AG10803 (cell line): ENCODE results near the gene PROC.

Experiments used
- DNase-seq: peaks from one replicate; pipeline ENCODE4 v3.0.0; 2010; ENCODE audit warnings: low read depth
- H3K4me3 ChIP-seq: 2 replicates; pipeline ENCODE4 v1.5.1; 2011; ENCODE audit warnings: mild to moderate bottlenecking, low read length, control low read depth
- TF ChIP-seq, protein P1 (sequence below): conservative IDR thresholded peaks from 2 replicates; pipeline ENCODE4 v1.5.1; 2011; ENCODE audit warnings: mild to moderate bottlenecking, low read length, control low read depth, inconsistent platforms

PROC gene

DNA sequence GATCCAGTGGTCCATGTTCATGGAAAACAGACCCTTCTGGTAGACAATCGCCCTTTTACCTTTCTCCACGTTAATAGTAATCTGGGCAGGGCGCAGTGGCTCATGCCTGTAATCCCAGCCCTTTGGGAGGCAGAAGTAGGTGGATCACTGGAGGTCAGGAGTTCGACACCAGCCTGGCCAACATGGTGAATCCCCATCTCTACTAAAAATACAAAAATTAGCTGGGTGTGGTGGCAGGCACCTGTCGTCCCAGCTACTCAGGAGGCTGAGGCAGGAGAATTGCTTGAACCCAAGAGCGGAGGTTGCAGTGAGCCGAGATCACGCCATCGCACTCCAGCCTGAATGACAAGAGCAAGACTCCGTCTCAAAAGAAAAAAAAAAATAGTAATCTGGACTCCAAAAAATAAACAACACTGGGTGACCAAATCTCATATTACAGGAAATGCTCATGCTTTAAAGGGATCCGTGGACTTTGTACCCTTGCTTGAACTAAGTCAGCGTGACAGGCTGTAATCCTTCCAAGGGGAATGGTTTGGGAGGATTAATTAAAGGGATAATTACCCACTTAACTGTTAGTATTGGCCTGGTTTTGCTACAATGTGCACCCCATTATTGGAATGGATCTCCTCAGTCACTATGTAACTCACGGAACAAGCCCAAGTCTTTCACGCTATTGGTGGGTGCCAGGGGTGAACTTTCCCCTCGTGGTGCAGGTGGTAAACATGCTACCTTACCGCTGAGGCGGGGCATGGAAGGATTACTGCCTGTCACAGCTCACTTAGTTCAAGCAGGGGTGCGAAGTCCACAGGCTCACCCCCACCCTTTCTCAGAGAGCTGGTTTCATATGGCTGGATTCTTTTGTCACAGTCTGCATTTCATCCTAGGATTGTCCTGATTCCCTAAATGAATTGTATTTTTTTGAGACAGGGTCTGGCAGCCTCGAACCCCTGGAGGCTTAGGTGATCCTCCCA, 36.7 kb downstream of the PROC start:
- no peak overlapping the region for H3K4me3 ChIP-seq
- TF ChIP-seq, protein P1, sequence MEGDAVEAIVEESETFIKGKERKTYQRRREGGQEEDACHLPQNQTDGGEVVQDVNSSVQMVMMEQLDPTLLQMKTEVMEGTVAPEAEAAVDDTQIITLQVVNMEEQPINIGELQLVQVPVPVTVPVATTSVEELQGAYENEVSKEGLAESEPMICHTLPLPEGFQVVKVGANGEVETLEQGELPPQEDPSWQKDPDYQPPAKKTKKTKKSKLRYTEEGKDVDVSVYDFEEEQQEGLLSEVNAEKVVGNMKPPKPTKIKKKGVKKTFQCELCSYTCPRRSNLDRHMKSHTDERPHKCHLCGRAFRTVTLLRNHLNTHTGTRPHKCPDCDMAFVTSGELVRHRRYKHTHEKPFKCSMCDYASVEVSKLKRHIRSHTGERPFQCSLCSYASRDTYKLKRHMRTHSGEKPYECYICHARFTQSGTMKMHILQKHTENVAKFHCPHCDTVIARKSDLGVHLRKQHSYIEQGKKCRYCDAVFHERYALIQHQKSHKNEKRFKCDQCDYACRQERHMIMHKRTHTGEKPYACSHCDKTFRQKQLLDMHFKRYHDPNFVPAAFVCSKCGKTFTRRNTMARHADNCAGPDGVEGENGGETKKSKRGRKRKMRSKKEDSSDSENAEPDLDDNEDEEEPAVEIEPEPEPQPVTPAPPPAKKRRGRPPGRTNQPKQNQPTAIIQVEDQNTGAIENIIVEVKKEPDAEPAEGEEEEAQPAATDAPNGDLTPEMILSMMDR = no peak
- DNase-seq = no peak

GRCh38 chr2:127455566-127456493, 37.6 kb downstream of the PROC start:
- TF ChIP-seq, protein P1 = no peak
- no peak overlapping the region for H3K4me3 ChIP-seq
- no peak for DNase-seq

DNA sequence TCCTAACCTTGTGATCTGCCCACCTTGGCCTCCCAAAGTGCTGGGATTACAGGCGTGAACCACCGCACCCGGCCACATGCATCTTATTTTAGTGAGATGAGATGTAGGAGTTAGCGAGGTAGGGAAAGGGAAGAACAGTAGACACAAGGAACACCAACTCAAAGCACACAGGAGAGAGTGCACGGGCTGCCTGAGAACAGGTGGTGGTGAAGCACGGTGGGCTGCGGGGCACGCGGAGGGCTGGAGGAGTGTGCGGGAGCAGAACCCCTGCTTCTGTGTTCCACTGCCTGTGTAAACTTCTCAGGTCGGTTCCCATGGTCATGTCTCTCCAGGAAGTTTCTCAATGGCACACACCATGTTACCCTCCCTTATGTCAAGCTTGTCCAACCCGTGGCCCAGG, 38.7 kb downstream of the PROC start:
- TF ChIP-seq, protein P1 = no peak
- DNase-seq = no peak
- H3K4me3 ChIP-seq = no peak overlapping the region

GRCh38 chr2:127462461-127462860, 44.2 kb downstream of the PROC start:
- TF ChIP-seq, protein P1 = no peak
- no peak for DNase-seq
- no peak overlapping the region for H3K4me3 ChIP-seq

DNA sequence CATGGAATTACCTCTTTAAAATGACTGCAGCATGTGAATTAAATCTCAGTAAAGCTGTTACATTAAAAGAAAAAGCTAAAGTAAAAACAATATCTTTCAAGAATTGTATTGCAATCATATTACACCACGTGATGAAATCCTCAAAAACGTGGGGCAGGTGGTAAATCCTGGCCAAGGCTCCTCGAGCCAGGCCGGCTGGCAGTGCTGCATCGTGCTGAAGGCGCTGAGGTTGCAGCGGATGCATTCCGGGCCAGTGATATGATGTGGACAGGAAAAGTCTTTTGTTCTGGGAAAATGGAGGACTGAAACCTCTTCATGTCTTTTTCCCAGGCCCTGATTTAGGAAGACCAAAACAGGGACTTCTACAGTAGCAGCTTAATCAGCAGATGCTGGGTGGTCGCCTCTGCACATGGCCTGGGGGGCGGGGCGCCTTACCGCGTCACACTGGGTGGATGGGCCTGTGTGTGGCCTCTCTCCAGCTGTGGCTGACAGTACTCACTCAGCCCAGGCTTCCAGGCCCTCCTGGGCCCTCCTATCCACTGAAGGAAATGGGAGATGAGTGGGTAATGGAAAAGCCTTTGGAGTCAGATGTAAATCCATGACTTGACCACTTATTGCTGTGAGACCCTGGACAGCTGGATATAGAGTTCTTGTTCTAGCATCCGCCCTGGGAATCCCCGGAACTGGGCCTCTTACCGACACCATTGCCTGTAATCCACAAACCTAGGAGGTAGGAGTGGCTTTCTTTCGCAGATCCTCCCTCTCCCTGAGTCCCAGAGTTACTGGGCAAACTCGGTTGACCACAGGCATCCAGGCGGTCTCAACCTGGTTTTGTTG, 45.1 kb downstream of the PROC start:
- no peak for DNase-seq
- H3K4me3 ChIP-seq = no peak overlapping the region
- TF ChIP-seq, protein P1 = no peak

DNA sequence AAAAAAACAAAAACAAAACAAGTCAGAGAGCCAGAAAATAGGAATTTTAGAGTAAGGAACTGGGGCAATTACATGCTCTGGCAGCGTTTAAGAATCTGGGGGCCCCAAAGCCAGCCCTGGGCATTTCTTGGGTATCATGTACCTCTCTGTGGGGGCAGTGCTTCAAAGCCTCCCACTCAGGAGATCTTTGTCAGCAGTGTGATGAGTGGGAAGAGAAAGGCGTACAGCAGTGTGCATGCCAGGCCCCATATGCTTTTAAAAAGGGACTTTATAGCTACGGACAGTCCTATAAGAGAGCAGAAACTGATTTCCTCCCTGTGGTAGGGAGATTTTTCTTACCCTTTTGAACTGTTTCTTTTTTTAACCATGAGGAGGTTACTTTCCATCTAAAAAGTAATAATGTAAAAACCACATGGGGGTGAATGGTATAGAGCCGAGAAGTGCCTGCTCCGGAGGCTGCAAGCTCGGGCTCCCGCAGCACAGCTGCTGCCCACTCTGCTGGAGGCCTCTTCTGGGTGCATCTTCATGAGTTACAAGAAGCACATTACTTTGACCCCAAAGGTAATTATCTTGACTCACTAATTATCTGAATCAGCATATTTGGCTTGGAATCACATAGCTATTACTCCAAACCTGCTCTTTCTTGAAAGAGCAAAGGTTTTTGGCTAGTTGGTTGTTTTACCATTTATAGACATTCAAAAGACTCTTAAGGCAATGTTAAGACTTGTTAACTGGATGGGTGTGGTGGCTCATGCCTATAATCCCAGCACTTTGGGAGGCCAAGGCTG, 46.4 kb downstream of the PROC start:
- TF ChIP-seq, protein P1 = no peak
- no peak overlapping the region for H3K4me3 ChIP-seq

More for the DNA sequence above, 46.4 kb downstream of the PROC start:
- DNase-seq = no peak
